HuH-7.5 (cell line): ENCODE measurements around the gene PXMP2.
"Not testable (repeated sequence)": the region's sequence is repeated elsewhere in the genome, so short reads cannot be mapped to it uniquely, and the experiment has no call there.

ENCODE experiments used
- DNase-seq: peaks from one replicate; pipeline ENCODE4 v3.0.0; 2011; ENCODE audit warnings: low spot score

PXMP2 gene

GRCh38 chr12:132660052-132660451 is 27.3 kb upstream of the PXMP2 start:
- no peak for DNase-seq

- no peak for DNase-seq
These were observed 26.4 kb upstream of the PXMP2 start for GRCh38 chr12:132660996-132661395.

GRCh38 chr12:132661972-132662371 is 25.4 kb upstream of the PXMP2 start:
- no peak for DNase-seq

DNA sequence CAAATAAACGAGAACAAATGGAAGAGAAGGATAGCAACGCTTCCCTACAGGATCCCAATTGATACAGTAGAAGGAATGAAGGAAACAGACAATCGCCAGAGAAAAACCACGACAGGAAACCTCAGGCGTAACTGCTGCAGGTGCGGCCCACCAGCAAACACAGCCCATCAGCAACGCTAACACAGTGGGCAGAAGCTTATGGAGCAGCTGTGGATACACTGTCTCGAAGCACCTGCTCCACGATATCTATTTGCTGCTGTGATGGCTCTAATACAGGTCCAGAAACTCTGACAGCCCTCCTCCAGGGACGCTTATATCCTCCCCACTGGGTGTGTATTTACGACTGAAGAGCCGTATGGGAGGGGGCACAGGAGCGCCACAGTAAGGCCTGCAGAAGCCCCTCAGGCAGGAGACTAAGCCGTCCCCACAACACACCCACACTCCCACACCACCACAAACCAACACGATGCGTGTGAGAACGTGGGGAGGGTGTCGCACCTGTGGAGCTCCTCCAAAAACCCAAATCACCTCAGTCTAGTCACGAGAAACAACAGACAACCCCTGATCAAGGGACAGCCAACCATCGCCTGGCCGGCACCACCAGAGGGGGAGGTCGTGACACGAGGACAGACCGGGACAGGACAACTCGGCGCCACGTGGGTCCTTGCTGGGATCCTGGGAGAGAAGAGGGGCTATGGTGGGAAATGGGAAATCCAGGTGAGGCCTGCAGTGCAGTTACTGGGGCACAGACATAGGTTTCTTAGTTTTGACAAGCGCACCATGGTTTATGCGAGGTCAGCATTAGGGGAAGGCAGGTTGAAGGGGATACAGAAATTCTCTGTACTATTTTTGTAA is 24.3 kb upstream of the PXMP2 start:
- DNase-seq, result no peak

DNA sequence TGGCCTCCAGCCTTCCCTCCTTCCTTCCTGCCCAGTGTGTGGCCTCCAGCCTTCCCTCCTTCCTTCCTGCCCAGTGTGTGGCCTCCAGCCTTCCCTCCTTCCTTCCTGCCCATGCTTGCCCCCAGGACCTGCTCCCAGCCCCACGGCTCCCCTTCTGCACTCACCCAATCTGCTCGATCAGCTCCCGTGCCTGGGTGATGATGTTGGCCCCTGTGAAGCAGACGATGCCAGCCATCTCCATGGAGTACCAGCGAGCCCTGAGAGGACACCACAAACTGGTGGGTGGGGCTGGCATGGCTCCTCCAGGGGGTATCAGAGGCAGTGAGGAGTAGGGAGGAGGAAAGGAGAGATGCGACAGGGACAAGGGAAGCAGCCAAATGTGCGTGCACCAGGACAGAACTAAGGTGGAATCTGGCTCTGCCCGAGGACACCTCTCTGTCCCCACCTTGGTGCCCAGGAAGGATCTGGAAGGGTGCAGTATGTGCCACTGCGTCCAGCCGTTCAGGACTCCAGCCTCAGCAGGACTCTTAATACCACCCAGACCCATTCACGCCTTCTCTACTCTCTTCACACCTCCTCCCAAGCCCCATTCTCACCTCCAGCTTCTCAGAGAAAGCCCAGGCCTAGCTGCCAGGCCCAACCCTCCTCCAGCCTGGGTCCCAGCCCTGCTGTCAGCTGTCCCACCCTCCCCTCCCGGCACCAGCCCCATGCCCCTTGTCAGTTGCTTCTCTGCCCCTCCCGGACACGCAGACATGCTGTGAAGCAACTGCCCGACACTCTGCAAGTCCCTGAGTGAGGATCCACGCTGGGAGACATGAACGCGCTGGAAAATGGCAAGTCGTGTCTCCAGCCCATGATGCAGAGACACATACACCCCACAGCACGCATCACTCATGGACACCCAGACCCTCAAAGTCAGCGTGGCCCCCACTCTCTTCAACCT is 22.9 kb upstream of the PXMP2 start:
- no peak for DNase-seq

DNA sequence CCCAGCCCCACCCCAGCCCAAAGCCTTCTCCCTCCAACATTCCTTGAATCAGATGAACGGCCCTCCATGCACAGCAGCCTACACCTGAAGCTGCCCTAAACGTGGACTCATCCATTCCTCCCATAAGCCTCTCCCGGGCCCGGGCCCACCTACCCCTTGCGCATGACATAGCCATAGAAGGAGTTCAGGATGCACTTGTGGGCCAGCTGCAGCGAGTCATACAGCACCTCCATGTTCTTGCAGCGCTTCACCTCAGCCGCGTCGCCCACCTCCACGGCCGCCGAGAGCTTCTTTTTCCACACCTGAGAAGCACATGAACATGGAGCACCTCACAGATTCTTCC is 22.3 kb upstream of the PXMP2 start:
- DNase-seq, result no peak

GRCh38 chr12:132665794-132666193 is 21.6 kb upstream of the PXMP2 start:
- DNase-seq, result no peak

DNA sequence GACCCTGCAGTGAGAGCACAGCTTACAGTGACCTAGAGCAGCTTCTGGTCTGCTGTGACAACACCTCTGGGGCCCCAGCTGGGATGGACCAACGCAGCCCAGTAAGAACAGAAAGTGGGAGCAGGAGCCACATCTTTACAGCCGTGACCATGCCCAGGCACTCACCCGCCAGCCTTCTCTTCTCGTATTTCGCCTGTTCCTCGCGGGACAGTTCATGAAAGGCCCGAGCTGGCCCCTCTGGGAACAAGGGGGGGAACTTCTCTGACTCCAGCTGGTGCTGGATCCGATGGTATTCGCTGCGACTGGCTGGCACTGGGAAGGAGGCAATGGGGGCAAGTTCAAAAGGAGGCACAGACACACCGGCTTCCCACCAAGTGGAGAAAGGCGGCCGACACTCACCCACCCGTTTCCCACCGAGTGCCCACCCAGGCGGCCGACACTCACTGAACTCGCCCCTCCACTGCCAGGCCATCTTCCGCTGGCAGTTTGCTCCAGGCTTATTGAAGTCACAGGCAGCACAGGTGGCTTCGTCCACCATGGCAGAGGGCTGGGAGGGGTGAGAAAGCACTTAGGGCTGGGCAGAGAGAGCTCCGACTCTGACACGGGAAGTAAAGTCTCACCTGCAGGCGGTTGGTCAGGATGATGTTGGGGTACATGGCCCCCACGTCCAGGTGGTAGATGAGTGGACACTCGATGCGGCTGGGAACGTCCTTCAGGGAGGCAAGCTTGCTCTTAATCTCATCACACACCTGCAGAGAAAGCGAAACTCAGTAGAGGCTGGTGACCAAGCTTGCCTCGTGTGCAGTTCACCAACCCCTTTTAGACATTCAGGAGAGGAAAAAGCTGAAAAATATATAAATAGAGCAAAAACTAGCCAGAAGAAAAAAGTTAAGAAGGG is 18.9 kb upstream of the PXMP2 start:
- no peak for DNase-seq

GRCh38 chr12:132669166-132669879 is 18.1 kb upstream of the PXMP2 start:
- DNase-seq, result no peak

GRCh38 chr12:132672116-132672515 is 15.3 kb upstream of the PXMP2 start:
- no peak for DNase-seq

GRCh38 chr12:132672678-132673077 is 14.7 kb upstream of the PXMP2 start:
- no peak for DNase-seq

- DNase-seq, result no peak
These were observed 13.9 kb upstream of the PXMP2 start for GRCh38 chr12:132673288-132674179.

DNA sequence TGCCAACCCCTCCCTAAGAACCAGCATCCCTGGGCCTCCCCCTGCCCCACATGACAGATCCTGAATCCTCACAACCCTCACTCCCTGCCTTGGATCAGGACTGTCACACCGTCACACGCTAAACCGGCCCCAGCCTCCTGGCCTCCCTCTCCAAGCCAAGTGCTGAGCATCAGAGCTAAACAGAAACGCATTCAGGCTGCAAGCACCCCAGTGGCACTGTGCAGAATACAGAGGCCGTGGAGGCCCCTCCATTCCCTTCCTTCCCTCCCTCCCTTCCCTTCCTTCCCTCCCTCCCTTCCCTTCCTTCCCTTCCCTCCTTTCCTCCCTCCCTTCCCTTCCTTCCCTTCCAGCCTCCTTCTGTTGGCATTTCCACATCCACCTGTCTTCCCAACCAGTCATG is 12.8 kb upstream of the PXMP2 start:
- DNase-seq, result no peak

DNA sequence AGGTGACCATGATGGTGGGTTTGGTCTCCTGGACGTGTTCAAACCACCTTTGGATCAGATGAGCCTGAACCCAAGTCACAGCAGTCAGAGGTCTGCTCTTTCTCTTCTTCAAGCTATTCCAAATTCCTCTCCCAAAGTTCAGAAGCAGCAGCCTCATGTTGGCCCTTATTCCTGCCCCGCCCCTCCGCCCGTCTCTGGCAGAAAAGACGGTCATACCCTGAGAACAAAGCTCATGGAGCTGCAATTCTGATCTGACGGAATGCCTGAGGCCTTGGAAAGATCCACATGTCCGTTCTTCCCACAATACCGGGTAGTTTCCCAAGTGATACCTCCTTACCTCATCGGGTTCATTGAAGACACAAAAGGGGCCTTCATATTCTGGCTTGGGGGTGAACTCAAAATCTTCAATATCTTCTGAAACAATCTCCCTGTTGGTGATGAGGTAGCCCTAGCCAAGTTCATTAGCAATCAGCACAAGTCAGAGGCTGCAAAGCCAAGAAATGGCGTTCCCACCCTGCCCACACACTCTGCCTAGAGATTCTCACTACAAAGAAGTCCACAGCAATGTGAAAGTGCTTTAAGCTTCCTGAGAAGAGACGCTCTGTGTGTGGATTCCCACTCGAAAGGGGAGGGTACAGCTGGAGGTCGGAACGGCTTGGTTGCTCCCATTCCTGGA is 11.5 kb upstream of the PXMP2 start:
- no peak for DNase-seq

GRCh38 chr12:132677492-132677891 is 9.9 kb upstream of the PXMP2 start:
- no peak for DNase-seq

DNA sequence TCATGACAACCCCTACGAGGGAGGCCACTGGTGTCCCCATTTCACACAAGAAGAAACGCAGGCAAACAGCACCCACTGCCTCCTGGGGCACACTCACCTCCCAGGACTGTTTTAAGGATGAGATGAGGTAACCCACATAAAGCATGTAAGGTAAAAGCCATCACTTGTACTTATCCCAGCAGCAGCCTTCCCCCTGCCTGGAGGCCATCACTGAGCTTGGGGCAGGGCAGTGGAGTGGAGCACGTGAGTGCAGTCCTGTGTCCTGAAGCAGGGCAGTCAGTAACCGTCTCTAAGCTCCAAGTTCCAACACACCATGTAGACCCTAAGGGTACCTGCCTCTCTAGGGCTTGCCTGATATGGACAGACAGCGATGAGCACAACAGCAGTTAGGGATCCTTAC is 2.0 kb upstream of the PXMP2 start:
- DNase-seq, result no peak

- DNase-seq, result peak; percentile 24
These were observed 569 bp upstream of the PXMP2 start for GRCh38 chr12:132686825-132687210.

GRCh38 chr12:132689227-132689626 is 1.8 kb downstream of the PXMP2 start:
- peak; percentile 46 for DNase-seq

DNA sequence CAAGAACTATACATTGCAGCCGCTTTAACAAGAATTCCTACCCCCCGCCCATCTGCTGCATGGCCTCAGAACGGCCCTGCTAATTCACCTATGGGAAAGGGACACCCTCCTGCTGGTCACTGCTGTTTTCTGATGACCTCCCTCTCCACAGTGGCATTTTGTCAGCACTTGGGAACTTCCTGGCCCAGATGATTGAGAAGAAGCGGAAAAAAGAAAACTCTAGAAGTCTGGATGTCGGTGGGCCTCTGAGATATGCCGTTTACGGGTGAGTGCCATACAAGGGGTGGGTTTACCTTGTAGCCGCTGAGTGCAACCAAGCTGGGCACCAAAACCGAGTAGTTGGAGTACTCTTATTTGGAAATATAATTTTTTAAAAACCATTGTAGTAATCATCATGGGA is 2.7 kb downstream of the PXMP2 start:
- DNase-seq, result no peak

DNA sequence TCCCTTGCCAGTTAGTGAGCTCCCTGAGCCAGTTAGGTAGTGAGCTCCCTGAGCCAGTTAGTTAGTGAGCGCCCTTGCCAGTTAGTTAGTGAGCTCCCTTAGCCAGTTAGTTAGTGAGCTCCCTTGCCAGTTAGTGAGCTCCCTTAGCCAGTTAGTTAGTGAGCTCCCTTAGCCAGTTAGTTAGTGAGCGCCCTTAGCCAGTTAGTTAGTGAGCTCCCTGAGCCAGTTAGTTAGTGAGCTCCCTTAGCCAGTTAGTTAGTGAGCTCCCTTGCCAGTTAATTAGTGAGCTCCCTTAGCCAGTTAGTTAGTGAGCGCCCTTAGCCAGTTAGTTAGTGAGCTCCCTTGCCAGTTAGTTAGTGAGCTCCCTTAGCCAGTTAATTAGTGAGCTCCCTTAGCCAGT is 4.6 kb downstream of the PXMP2 start:
- not testable (repeated sequence) for DNase-seq
